A549 (cell line): ENCODE results near the gene PPP2R5C.

ENCODE experiments used
- CTCF ChIP-seq: fragments of >200 bp; sonication (Bioruptor Twin); formaldehyde crosslinking; IDR thresholded peaks from 3 replicates; pipeline ENCODE4 v1.5.1; 2016
- EHMT2 ChIP-seq: fragments of 200-600 bp; sonication (generic); IDR thresholded peaks from 2 replicates; pipeline ENCODE4 v1.6.1; 2016; ENCODE audit warnings: antibody characterized with exemption, low read depth, mild to moderate bottlenecking, moderate library complexity
- EP300 ChIP-seq, 2 experiments: fragments of >200 bp; sonication (Bioruptor Twin); formaldehyde crosslinking; IDR thresholded peaks; 2 replicates in 1 of 2; 3 replicates in 1 of 2; pipeline ENCODE4 v1.6.1; 2016 to 2017
- HDAC2 ChIP-seq: fragments of 200-600 bp; sonication (generic); IDR thresholded peaks from 2 replicates; pipeline ENCODE4 v1.6.1; 2016
- HMGXB4 ChIP-seq: fragments of 250-450 bp; sonication (Bioruptor Pico); IDR thresholded peaks from 2 replicates; pipeline ENCODE4 v1.5.0; 2021; ENCODE audit warnings: mild to moderate bottlenecking, moderate library complexity, borderline replicate concordance
- HOXB5 ChIP-seq: fragments of 250-450 bp; sonication (Bioruptor Pico); IDR thresholded peaks from 2 replicates; pipeline ENCODE4 v1.5.0; 2020; ENCODE audit warnings: mild to moderate bottlenecking, moderate library complexity
- KDM1A ChIP-seq: fragments of 200-600 bp; sonication (generic); IDR thresholded peaks from 2 replicates; pipeline ENCODE4 v1.6.1; 2016; ENCODE audit warnings: low read depth, mild to moderate bottlenecking
- MAZ ChIP-seq: fragments of 150-350 bp; IDR thresholded peaks from 2 replicates; pipeline ENCODE4 v1.6.1; 2014; ENCODE audit warnings: antibody characterized with exemption, low read depth, low read length, borderline replicate concordance
- POLR2A ChIP-seq: IDR thresholded peaks from 2 replicates; pipeline ENCODE4 v1.6.1; 2012; ENCODE audit warnings: mild to moderate bottlenecking, low read length
- USF2 ChIP-seq: fragments of 450-650 bp; IDR thresholded peaks from 2 replicates; pipeline ENCODE4 v1.6.1; 2014; ENCODE audit warnings: antibody characterized with exemption
- ZSCAN20 ChIP-seq: fragments of 250-450 bp; sonication (Bioruptor Pico); IDR thresholded peaks from 2 replicates; pipeline ENCODE4 v1.8.0; 2022; ENCODE audit warnings: mild to moderate bottlenecking, moderate library complexity

- TF ChIP-seq CTCF: no peak
- TF ChIP-seq ZSCAN20 (CRISPR knock-in tag): no peak
- TF ChIP-seq POLR2A: no peak
- no peak for TF ChIP-seq EHMT2
- TF ChIP-seq EP300 (IDR thresholded peaks at IDR 0.05): no peak
- no peak for TF ChIP-seq MAZ
- no peak for TF ChIP-seq KDM1A
- no peak for TF ChIP-seq HDAC2
- TF ChIP-seq HMGXB4: no peak
- TF ChIP-seq USF2: no peak
- no peak for TF ChIP-seq HOXB5 (CRISPR knock-in tag)
Observed at GRCh38 chr14:101925152-101925551, 163.6 kb downstream of the PPP2R5C start.
